K562 (cell line): Measurements from ENCODE around the gene OVOL2. TPM values are rescaled to one million over a fixed set of nuclear protein-coding genes. Genes with fewer than 3 reads are reported as not detected.
A peak's percentile ranks its signal among the peaks of the same experiment; 100 is the strongest.

Experiments used
- ATAC-seq: fragments of 200-7000 bp; cut with Tn5 transposase; 3 replicates; pipeline ENCODE4 v1.9.1; 2020; ENCODE audit warnings: moderate library complexity
- BruUV-seq: library from RNA; stranded (reverse); fragments of 400-500 nt; replicated peaks from 2 replicates; lab custom pipeline; 2021; lab: Mats Ljungman, UMichigan
- CTCF ChIA-PET: fragments of 300-600 bp; formaldehyde crosslinking; extraction: SDS; loops from one replicate; lab custom pipeline; 2021; ENCODE audit warnings: low intra/inter-chr PET ratio; lab: Yijun Ruan, JAX
- POLR2A ChIA-PET: fragments of 300-600, 350-650 bp; sonication (Branson Sonifier 250); formaldehyde crosslinking; extraction: SDS; loops from one replicate; lab custom pipeline; 2021; ENCODE audit warnings: antibody characterized with exemption, inconsistent platforms; lab: Yijun Ruan, JAX
- DNase-seq, 4 experiments: peaks; one replicate each; pipeline versions ENCODE4 v3.0.0 to v3.0.0-alpha.2; 2011 to 2018; ENCODE audit warnings: low spot score in 3 of 4, mixed read lengths in 3 of 4; ENCODE audit errors: extremely low read depth in 1 of 4
- FAIRE-seq: peaks from 2 replicates; lab custom pipeline; 2011; peaks lifted over from hg19 to GRCh38; lab: Jason Lieb, UNC
- H2AFZ ChIP-seq: 2 replicates; pipeline ENCODE4 v1.6.0; 2011; ENCODE audit warnings: low read depth, low read length, control low read depth, inconsistent platforms
- H3K27ac ChIP-seq: fragments of 200-600 bp; 3 replicates; pipeline ENCODE4 v1.8.0; 2011; ENCODE audit warnings: low read depth, mild to moderate bottlenecking, control low read depth, inconsistent platforms, low read length, moderate library complexity, mixed read lengths; ENCODE audit errors: extremely low read depth
- H3K27me3 ChIP-seq, 2 experiments: fragments of 300-600 bp in 1 of 2; 2 replicates in 1 of 2; 3 replicates in 1 of 2; pipeline versions ENCODE4 v1.6.0 to v1.8.0; 2011; ENCODE audit warnings: inconsistent platforms in 2 of 2, low read length in 2 of 2, mild to moderate bottlenecking in 1 of 2, mixed read lengths in 1 of 2, moderate library complexity in 1 of 2; ENCODE audit not compliant: control insufficient read depth in 2 of 2, insufficient read depth in 2 of 2
- H3K36me3 ChIP-seq: fragments of 300-600 bp; 3 replicates; pipeline ENCODE4 v1.8.0; 2011; ENCODE audit warnings: mild to moderate bottlenecking, low read length, inconsistent platforms; ENCODE audit not compliant: control insufficient read depth, insufficient read depth
- H3K4me1 ChIP-seq, 2 experiments: fragments of 200-600 bp in 1 of 2; replicated peaks in 1 of 2; 2 replicates in 1 of 2; 3 replicates in 1 of 2; pipeline versions ENCODE4 v1.5.1 to v1.8.0; 2011; ENCODE audit warnings: inconsistent platforms in 2 of 2, low read length in 2 of 2, mild to moderate bottlenecking in 1 of 2, mixed read lengths in 1 of 2, moderate library complexity in 1 of 2; ENCODE audit not compliant: control insufficient read depth in 2 of 2, insufficient read depth in 2 of 2
- H3K4me2 ChIP-seq: 2 replicates; pipeline ENCODE4 v1.6.1; 2011; ENCODE audit warnings: low read length, control low read depth, inconsistent platforms, mixed read lengths; ENCODE audit not compliant: insufficient read depth
- H3K4me3 ChIP-seq: fragments of 200-600 bp; sonication (generic), shearing (Covaris generic); 2 replicates; pipeline ENCODE4 v1.5.1; 2016; ENCODE audit warnings: control low read depth, inconsistent platforms
- H3K79me2 ChIP-seq: fragments of 200-600 bp; 3 replicates; pipeline ENCODE4 v1.8.0; 2011; ENCODE audit warnings: low read length, inconsistent platforms; ENCODE audit not compliant: control insufficient read depth, insufficient read depth
- H3K9ac ChIP-seq, 2 experiments: 2 replicates each; pipeline versions ENCODE4 v1.6.0 to v1.6.1; 2011; ENCODE audit warnings: low read depth in 2 of 2, low read length in 2 of 2, control low read depth in 1 of 2, inconsistent platforms in 1 of 2, mild to moderate bottlenecking in 1 of 2, mixed read lengths in 1 of 2; ENCODE audit not compliant: insufficient read depth in 1 of 2
- H3K9me1 ChIP-seq: one replicate; pipeline ENCODE4 v1.6.0; 2011; ENCODE audit warnings: inconsistent platforms, mild to moderate bottlenecking, low read length, moderate library complexity; ENCODE audit not compliant: control insufficient read depth, insufficient read depth
- H3K9me3 ChIP-seq: replicated peaks from 2 replicates; pipeline ENCODE4 v1.5.1; 2011; ENCODE audit warnings: low read depth, low read length, inconsistent platforms; ENCODE audit not compliant: control insufficient read depth, insufficient read depth
- H4K20me1 ChIP-seq: replicated peaks from 2 replicates; pipeline ENCODE4 v1.6.1; 2011; ENCODE audit warnings: low read length, inconsistent platforms, mixed read lengths; ENCODE audit not compliant: control insufficient read depth, insufficient read depth
- DACH1 ChIP-seq: fragments of 450-650 bp; IDR thresholded peaks from 2 replicates; pipeline ENCODE4 v1.6.1; 2018; ENCODE audit not compliant: partially characterized antibody
- E2F3 ChIP-seq: fragments of 250-450 bp; sonication (Bioruptor Pico); IDR thresholded peaks from 2 replicates; pipeline ENCODE4 v1.4.0; 2020; ENCODE audit warnings: mild to moderate bottlenecking
- MNT ChIP-seq, 2 experiments: fragments of 450-650 bp; conservative IDR thresholded peaks; 2 replicates each; pipeline ENCODE4 v1.6.1; 2017; ENCODE audit warnings: mild to moderate bottlenecking in 2 of 2, moderate library complexity in 2 of 2
- POLR2AphosphoS2 ChIP-seq: IDR thresholded peaks from 2 replicates; pipeline ENCODE4 v1.6.1; 2012; ENCODE audit warnings: low read length, improper control_type of control experiment
- WGBS: fragments of 100-300 bp; shearing (Covaris generic); methylation state at CpG from one replicate; pipeline ENCODE4 v1.1.6; 2016; ENCODE audit warnings: low coverage, mixed read lengths; ENCODE audit not compliant: insufficient coverage; ENCODE audit errors: missing lambda C conversion rate; 5-methylcytosine and 5-hydroxymethylcytosine counted together
- in situ Hi-C: fragments of 300-500 bp; cut with MboI; formaldehyde crosslinking; loops from 4 replicates; pipeline ENCODE4 v1.15.0; 2018; ENCODE audit warnings: inconsistent platforms, mixed read lengths
- intact Hi-C: fragments of 100-400 bp; cut with micrococcal nuclease; formaldehyde crosslinking; loops from 2 replicates; pipeline ENCODE4 v1.14.2; 2022
- polyA plus RNA-seq, 8 experiments: library from polyadenylated mRNA; depleted of rRNA in 4 of 8; stranded (reverse) in 5 of 8; unstranded in 3 of 8; fragments of >200 nt; fragmentation: Nextera tagmentation in 2 of 8; fragmentation: Illumina TruSeq in 1 of 8; extraction: Ambion mirVana in 2 of 8; extraction: Trizol in 1 of 8; gene quantifications; 2 replicates each; pipeline versions ENCODE4 v1.2.1 to v1.2.3, GENCODE V29; 2011 to 2014; ENCODE audit warnings: inconsistent platforms in 1 of 8, missing spikeins in 1 of 8
- total RNA-seq, 7 experiments: library from RNA; depleted of rRNA in 6 of 7; stranded (reverse); fragments of >200 nt in 6 of 7; fragmentation: Illumina TruSeq in 2 of 7; extraction: Trizol in 2 of 7; gene quantifications; 2 replicates each; pipeline versions ENCODE4 v1.2.1 to v1.2.3, GENCODE V29; 2011 to 2021; ENCODE audit warnings: low replicate concordance in 1 of 7
- TF ChIP-seq, protein P1 (sequence below): fragments of 450-650 bp; formaldehyde crosslinking; conservative IDR thresholded peaks from 2 replicates; pipeline ENCODE4 v1.4.0; 2022; ENCODE audit warnings: mild to moderate bottlenecking, missing genetic modification characterization

Gene OVOL2
- total and polyA plus RNA-seq, 9 of the 15 experiments (the other 6 are each of a cell fraction or from before 2014, with no cell fraction given), result not detected

GRCh38 chr20:17992847-17993513 lies 64.7 kb downstream of the OVOL2 start (continued):
- no peak for TF ChIP-seq MNT (conservative IDR thresholded peaks at IDR 0.05)

DNA sequence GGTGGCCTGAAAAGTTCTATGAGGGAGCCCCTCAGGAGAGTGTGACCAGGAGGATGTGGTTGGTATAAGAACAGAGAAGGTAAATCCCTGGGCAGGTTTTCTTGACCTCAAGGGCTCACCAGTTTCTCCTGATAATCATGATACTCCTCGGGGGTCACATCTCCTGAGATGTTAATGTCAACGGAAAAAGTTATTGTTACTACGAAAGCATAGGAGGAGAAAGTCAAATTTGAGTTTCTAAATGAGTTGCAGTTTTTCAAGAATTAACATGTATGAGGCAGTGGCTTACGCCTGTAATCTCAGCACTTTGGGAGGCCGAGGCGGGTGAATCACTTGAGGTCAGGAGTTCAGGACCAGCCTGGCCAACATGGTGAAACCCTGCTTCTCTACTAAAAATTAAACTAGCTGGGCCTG lies 65.5 kb downstream of the OVOL2 start:
- Histone ChIP-seq H4K20me1 (no peaks in the 10 kb centered on the region), H2AFZ (no peak overlapping the region), H3K9me1 (no peaks in the 10 kb centered on the region), H3K4me3 (no peak overlapping the region), H3K4me2 (no peak overlapping the region), H3K79me2 (no peaks in the 10 kb centered on the region), H3K27me3 (no peaks in the 10 kb centered on the region), H3K9ac (no peak overlapping the region), H3K4me1 (no peaks in the 10 kb centered on the region; a peak in 1 of 5 replicates), H3K36me3 (peaks cover 28% of the 10 kb centered on the region; the same call in 2 of the 3 replicates), H3K9me3 (no peaks in the 10 kb centered on the region), H3K27ac (no peak overlapping the region)
- in situ Hi-C loops, result no loop called here
- TF ChIP-seq DACH1 (no peak), E2F3 (CRISPR knock-in tag) (no peak), POLR2AphosphoS2 (peak; percentile 69; the same call in 1 of the 2 replicates)
- TF ChIP-seq, protein P1, sequence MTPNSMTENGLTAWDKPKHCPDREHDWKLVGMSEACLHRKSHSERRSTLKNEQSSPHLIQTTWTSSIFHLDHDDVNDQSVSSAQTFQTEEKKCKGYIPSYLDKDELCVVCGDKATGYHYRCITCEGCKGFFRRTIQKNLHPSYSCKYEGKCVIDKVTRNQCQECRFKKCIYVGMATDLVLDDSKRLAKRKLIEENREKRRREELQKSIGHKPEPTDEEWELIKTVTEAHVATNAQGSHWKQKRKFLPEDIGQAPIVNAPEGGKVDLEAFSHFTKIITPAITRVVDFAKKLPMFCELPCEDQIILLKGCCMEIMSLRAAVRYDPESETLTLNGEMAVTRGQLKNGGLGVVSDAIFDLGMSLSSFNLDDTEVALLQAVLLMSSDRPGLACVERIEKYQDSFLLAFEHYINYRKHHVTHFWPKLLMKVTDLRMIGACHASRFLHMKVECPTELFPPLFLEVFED (CRISPR knock-in tag), result no peak
- DNase-seq (no peak), FAIRE-seq (no peak), ATAC-seq (no peak)
- 32% methylated on average over 6 of the region's 6 CpGs for WGBS
- ChIA-PET CTCF (no interaction called here), POLR2A (no interaction called here)
- BruUV-seq, result no TSS peak
- intact Hi-C loops, result loop anchor here (10.0 kb wide), 4 partner anchors 97 to 487 kb away; partner anchors contain the start of genes BFSP1 and RRBP1
